ENCODE data around the gene PRKAG2.
"Not testable (repeated sequence)": the region's sequence is repeated elsewhere in the genome, so short reads cannot be mapped to it uniquely, and the experiment has no call there.

PRKAG2 gene

GRCh38 chr7:151597541-151598444, 279.1 kb downstream of the PRKAG2 start:
- DNase-seq: no peak

- DNase-seq: no peak
Observed at GRCh38 chr7:151595702-151596350, 281.1 kb downstream of the PRKAG2 start.

- DNase-seq: no peak
Observed at GRCh38 chr7:151592868-151593486, 283.9 kb downstream of the PRKAG2 start.

- no peak for DNase-seq
Observed at GRCh38 chr7:151592330-151592729, 284.6 kb downstream of the PRKAG2 start.

GRCh38 chr7:151591866-151592265, 285.0 kb downstream of the PRKAG2 start:
- DNase-seq: no peak

- DNase-seq: no peak
Observed at GRCh38 chr7:151590850-151591771, 285.8 kb downstream of the PRKAG2 start.

- DNase-seq: no peak
Observed at GRCh38 chr7:151590071-151590849, 286.7 kb downstream of the PRKAG2 start.

- DNase-seq: no peak
Observed at GRCh38 chr7:151588982-151589381, 287.9 kb downstream of the PRKAG2 start.

- DNase-seq: no peak
Observed at GRCh38 chr7:151586531-151587260, 290.2 kb downstream of the PRKAG2 start.

GRCh38 chr7:151585744-151586393, 291.0 kb downstream of the PRKAG2 start:
- no peak for DNase-seq

GRCh38 chr7:151581741-151582140, 295.2 kb downstream of the PRKAG2 start:
- no peak for DNase-seq

- no peak for DNase-seq
Observed at GRCh38 chr7:151579644-151580043, 297.3 kb downstream of the PRKAG2 start.

- DNase-seq: no peak
Observed at GRCh38 chr7:151575410-151575809, 301.5 kb downstream of the PRKAG2 start.

GRCh38 chr7:151573046-151573445, 303.9 kb downstream of the PRKAG2 start:
- not testable (repeated sequence) for DNase-seq

GRCh38 chr7:151572136-151572535, 304.8 kb downstream of the PRKAG2 start:
- DNase-seq: no peak

- no peak for DNase-seq
Observed at GRCh38 chr7:151571471-151571870, 305.4 kb downstream of the PRKAG2 start.

GRCh38 chr7:151570366-151570915, 306.5 kb downstream of the PRKAG2 start:
- no peak for DNase-seq

- no peak for DNase-seq
Observed at GRCh38 chr7:151568956-151569940, 307.7 kb downstream of the PRKAG2 start.

- no peak for DNase-seq
Observed at GRCh38 chr7:151566897-151567320, 310.0 kb downstream of the PRKAG2 start.
